ENCODE data around the gene NET1.
"Not testable (repeated sequence)": the region's sequence is repeated elsewhere in the genome, so short reads cannot be mapped to it uniquely, and the experiment has no call there.

Gene NET1

GRCh38 chr10:5466451-5467206, 54.3 kb downstream of the NET1 start:
- DNase-seq (ENCODE audit: low read depth), result no peak

GRCh38 chr10:5467207-5467535, 54.8 kb downstream of the NET1 start:
- DNase-seq (ENCODE audit: low read depth), result no peak

- no peak for DNase-seq (ENCODE audit: low read depth)
These were observed 55.4 kb downstream of the NET1 start for GRCh38 chr10:5467634-5468255.

GRCh38 chr10:5468262-5469106, 56.1 kb downstream of the NET1 start:
- DNase-seq (ENCODE audit: low read depth), result no peak

- DNase-seq (ENCODE audit: low read depth), result no peak
These were observed 57.1 kb downstream of the NET1 start for GRCh38 chr10:5469353-5470061.

GRCh38 chr10:5470062-5470751, 57.9 kb downstream of the NET1 start:
- DNase-seq (ENCODE audit: low read depth), result no peak

- not testable (repeated sequence) for DNase-seq (ENCODE audit: low read depth)
These were observed 62.3 kb downstream of the NET1 start for GRCh38 chr10:5474642-5475041.

GRCh38 chr10:5475088-5475487, 62.7 kb downstream of the NET1 start:
- DNase-seq (ENCODE audit: low read depth), result not testable (repeated sequence)

- not testable (repeated sequence) for DNase-seq (ENCODE audit: low read depth)
These were observed 63.8 kb downstream of the NET1 start for GRCh38 chr10:5475974-5476807.

GRCh38 chr10:5476918-5477525, 64.7 kb downstream of the NET1 start:
- no peak for DNase-seq (ENCODE audit: low read depth)

- no peak for DNase-seq (ENCODE audit: low read depth)
These were observed 65.8 kb downstream of the NET1 start for GRCh38 chr10:5477948-5478693.

- DNase-seq (ENCODE audit: low read depth), result no peak
These were observed 66.4 kb downstream of the NET1 start for GRCh38 chr10:5478694-5479305.

- no peak for DNase-seq (ENCODE audit: low read depth)
These were observed 67.3 kb downstream of the NET1 start for GRCh38 chr10:5479481-5480161.

- DNase-seq (ENCODE audit: low read depth), result no peak
These were observed 68.0 kb downstream of the NET1 start for GRCh38 chr10:5480162-5480941.

- DNase-seq (ENCODE audit: low read depth), result no peak
These were observed 68.8 kb downstream of the NET1 start for GRCh38 chr10:5481121-5481520.

- DNase-seq (ENCODE audit: low read depth), result no peak
These were observed 69.7 kb downstream of the NET1 start for GRCh38 chr10:5482016-5482415.

GRCh38 chr10:5484205-5484604, 71.8 kb downstream of the NET1 start:
- no peak for DNase-seq (ENCODE audit: low read depth)

GRCh38 chr10:5485290-5485689, 72.9 kb downstream of the NET1 start:
- no peak for DNase-seq (ENCODE audit: low read depth)

Measured in HS-27A (cell line).